ENCODE results near the gene PHKA2. TPM values are rescaled to one million over a fixed set of nuclear protein-coding genes. Genes with fewer than 3 reads are reported as not detected.

Gene PHKA2
- total and polyA plus RNA-seq, 2 of the 4 experiments (the other 2 are of a cell fraction): 10.0 to 21.5 TPM

GRCh38 chrX:18971506-18971905 is 12.4 kb downstream of the PHKA2 start:
- Histone ChIP-seq H3K79me1 (ENCODE audit: low read depth in 1 of 2, low read length in 2 of 2) (peaks cover 0 to 5% of the 10 kb centered on the region in 2 experiments; a peak in 2 of 4 replicates), H3K4me1 (ENCODE audit: control insufficient read depth, insufficient read depth, low read length) (no peaks in the 10 kb centered on the region), H3K4me2 (ENCODE audit: low read depth, low read length) (no peak overlapping the region), H2AFZ (replicated peaks; ENCODE audit: low read length, poor library complexity) (no peak overlapping the region), H3K9me1 (ENCODE audit: insufficient read depth, low read length) (no peaks in the 10 kb centered on the region), H3K9ac (ENCODE audit: low read depth, low read length) (no peak overlapping the region), H3K23ac (ENCODE audit: low read depth, low read length) (no peak overlapping the region), H2AK5ac (ENCODE audit: low read depth, low read length) (no peak overlapping the region), H3K27ac (ENCODE audit: insufficient read depth, low read length) (no peak overlapping the region), H2BK20ac (ENCODE audit: low read depth, low read length) (no peak overlapping the region), H3K14ac (replicated peaks; ENCODE audit: low read depth, low read length) (no peak overlapping the region), H3K18ac (ENCODE audit: low read depth, low read length) (no peak overlapping the region), H4K5ac (ENCODE audit: low read depth, low read length) (no peak overlapping the region), H3K4me3 (ENCODE audit: insufficient read depth, low read depth, low read length) (no peak overlapping the region), H3K36me3 (ENCODE audit: control insufficient read depth, insufficient read depth, low read length) (no peaks in the 10 kb centered on the region), H3K56ac (ENCODE audit: extremely low read depth, insufficient read depth, low read length) (no peak overlapping the region), H2BK120ac (ENCODE audit: low read depth, low read length) (no peak overlapping the region), H2BK15ac (ENCODE audit: low read depth, low read length) (no peak overlapping the region), H3K27me3 (ENCODE audit: control insufficient read depth, insufficient read depth, low read length) (no peaks in the 10 kb centered on the region), H2AK9ac (replicated peaks; ENCODE audit: low read depth, low read length, poor library complexity) (no peak overlapping the region), H2BK5ac (ENCODE audit: low read depth, low read length, poor library complexity, severe bottlenecking) (no peak overlapping the region), H4K91ac (ENCODE audit: insufficient read depth, low read depth, low read length) (no peak overlapping the region), H3K4ac (ENCODE audit: low read depth, low read length) (no peak overlapping the region), H4K20me1 (ENCODE audit: insufficient read depth, low read length) (no peaks in the 10 kb centered on the region), H3K9me3 (ENCODE audit: control insufficient read depth, insufficient read depth, low read length) (no peaks in the 10 kb centered on the region), H4K8ac (ENCODE audit: low read depth in 2 of 2, low read length in 2 of 2) (no peak overlapping the region)
- POLR2A ChIA-PET (ENCODE audit: unreplicated experiment): no interaction called here
- DNase-seq (no peak), ATAC-seq (ENCODE audit: low read depth) (no peak)
- TF ChIP-seq POLR2A (IDR thresholded peaks at IDR 0.05; ENCODE audit: low read depth, low read length) (no peak), MAFK (IDR thresholded peaks at IDR 0.05; ENCODE audit: low read depth, low read length) (no peak)
- CTCF ChIA-PET: interaction anchor here (0.7 to 1.3 kb wide), 2 partner anchors 9 to 13 kb away, joined by 3 read pairs; no protein-coding TSS in a partner anchor
- BruUV-seq (replicated peaks): no TSS peak
- intact Hi-C loops (cut with micrococcal nuclease): no loop called here
- dilution Hi-C loops (cut with HindIII; ENCODE audit: low sequenced_read_pairs, unreplicated experiment): no loop called here
- in situ Hi-C loops (cut with MboI; ENCODE audit: low sequenced_read_pairs): no loop called here
- WGBS, 2 experiments (ENCODE audit: extremely low coverage in 2 of 2, insufficient read length in 1 of 2): no CpG with 5 or more reads among the region's 2 CpGs
